Raji (cell line): Measurements from ENCODE around the gene RBMX.

Experiments
- POLR2A ChIP-seq: IDR thresholded peaks from 2 replicates; pipeline ENCODE4 v1.6.1; 2011; ENCODE audit warnings: low read depth, low read length, control low read depth; ENCODE audit not compliant: insufficient read depth

RBMX gene

GRCh38 chrX:136879001-136879687 lies 1.4 kb downstream of the RBMX start:
- no peak for TF ChIP-seq POLR2A

DNA sequence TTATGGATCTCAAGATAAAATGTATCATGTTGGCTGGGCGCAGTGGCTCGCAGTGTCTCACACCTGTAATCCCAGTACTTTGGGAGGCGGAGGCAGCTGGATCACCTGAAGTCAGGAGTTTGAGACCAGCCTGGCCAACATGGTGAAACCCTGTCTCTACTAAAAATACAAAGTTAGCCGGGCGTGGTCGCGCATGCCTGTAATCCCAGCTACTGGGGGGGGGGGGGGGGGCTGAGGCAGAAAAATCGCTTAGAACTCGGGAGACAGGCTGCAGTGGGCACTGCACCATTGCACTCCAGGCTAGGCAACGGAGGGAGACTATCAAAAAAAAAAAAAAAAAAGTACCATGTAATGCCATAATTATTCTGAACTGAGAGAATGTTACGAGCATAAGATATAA lies 2.1 kb downstream of the RBMX start:
- TF ChIP-seq POLR2A, result no peak

- TF ChIP-seq POLR2A, result no peak
Measured at GRCh38 chrX:136872091-136872700, 8.3 kb downstream of the RBMX start.

GRCh38 chrX:136870064-136870463 lies 10.5 kb downstream of the RBMX start:
- TF ChIP-seq POLR2A, result no peak

- no peak for TF ChIP-seq POLR2A
Measured at GRCh38 chrX:136868283-136869055, 12.1 kb downstream of the RBMX start.

GRCh38 chrX:136867518-136867917 lies 13.0 kb downstream of the RBMX start:
- no peak for TF ChIP-seq POLR2A

DNA sequence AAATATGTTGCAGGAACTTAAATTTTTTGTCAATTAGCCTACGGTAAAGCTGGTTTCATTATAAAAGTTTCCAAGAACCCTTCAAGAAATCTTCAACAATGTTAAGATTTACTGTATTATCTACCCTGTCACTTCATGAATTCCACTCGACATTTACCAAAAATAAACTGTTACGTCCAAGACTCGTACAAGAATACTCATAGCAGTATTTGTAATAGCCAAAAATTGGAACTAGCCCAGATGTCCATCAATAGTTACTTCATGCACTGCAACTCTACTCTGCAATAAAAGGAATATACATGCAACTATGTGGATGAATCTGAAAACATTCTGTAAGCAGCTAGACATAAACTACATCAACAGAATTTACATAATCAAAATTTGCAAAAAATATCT lies 13.4 kb downstream of the RBMX start:
- no peak for TF ChIP-seq POLR2A

GRCh38 chrX:136866337-136867095 lies 14.0 kb downstream of the RBMX start:
- TF ChIP-seq POLR2A, result no peak

DNA sequence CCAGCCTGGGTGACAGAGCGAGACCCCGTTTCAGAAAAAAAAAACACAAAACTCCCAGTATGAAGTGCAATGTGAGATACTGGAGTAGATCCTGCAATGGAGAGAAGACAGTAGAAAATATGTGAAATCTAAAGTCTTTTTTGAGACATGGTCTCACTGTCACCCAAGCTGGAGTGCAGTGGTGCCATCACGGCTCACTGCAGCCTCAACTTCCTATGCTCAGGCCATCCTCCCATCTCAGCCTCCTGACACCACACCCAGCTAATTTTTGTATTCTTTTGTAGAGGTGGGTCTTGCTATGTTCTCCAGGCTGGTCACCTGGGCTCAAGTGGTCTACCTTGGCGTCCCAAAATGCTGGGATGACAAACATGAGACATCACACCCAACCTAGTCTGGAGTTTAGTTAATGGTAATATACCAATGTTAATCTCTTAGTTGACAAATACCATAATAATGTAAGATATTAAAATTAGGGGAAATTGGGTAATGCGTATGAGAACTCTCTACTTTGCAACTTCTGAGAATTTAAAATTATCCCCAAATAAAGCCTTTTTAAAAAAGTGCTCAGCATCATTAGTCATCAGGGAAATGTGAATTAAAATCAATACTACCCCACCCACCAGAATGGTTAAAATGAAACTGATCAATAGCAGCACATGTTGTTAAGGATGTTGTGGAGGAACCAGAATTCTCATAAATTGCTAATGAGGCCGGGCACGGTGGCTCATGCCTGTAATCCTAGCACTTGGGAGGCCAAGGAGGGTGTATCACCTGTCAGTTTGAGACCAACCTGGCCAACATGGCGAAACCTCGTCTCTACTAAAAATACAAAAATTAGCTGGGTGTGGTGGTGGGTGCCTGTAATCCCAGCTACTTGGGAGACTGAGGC lies 15.0 kb downstream of the RBMX start:
- no peak for TF ChIP-seq POLR2A

GRCh38 chrX:136863826-136864225 lies 16.7 kb downstream of the RBMX start:
- no peak for TF ChIP-seq POLR2A

- no peak for TF ChIP-seq POLR2A
Measured at GRCh38 chrX:136862546-136862945, 18.0 kb downstream of the RBMX start.

- no peak for TF ChIP-seq POLR2A
Measured at GRCh38 chrX:136861877-136862276, 18.6 kb downstream of the RBMX start.

DNA sequence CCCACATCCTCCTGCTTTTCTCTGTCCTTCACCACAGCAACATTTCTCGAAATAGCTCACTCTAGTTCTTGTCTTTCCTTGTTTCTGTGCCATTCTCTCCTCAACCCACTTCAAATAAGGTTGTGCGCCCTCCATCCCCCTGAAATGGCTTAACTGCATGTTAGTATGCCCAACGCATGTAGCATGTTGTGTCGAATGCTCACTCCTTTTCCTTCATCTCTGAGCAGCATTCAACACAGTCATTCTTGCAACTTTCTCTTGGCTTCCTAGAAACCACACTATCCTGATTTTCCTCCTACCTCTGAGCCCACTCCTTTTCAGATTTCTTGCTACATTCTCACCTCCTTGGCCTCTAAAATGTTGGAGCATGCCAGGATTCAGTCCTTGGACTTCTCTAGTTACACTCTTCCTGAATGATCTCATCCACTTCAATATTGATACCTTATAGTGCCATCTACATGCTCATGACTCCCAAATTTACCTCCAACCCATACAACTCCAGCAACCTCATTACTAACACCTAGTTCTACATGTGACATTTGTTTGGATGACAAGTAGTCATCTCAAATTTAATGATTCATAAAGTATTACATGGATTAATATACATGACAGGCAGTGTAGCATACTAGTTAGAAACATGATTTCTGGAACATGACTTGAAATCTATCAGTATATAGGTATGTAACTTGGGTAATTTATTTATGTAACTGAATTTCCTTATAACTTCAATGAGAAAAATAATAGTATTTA lies 22.3 kb downstream of the RBMX start:
- TF ChIP-seq POLR2A, result no peak

GRCh38 chrX:136856551-136856950 lies 24.0 kb downstream of the RBMX start:
- TF ChIP-seq POLR2A, result no peak
